ENCODE data around the gene ATP6AP1. TPM values are rescaled to one million over a fixed set of nuclear protein-coding genes. Genes with fewer than 3 reads are reported as not detected.

Gene ATP6AP1
- polyA plus RNA-seq, 1 donor (not counting 4 experiments of a cell fraction or from before 2014, with no cell fraction given): 42.4 TPM

DNA sequence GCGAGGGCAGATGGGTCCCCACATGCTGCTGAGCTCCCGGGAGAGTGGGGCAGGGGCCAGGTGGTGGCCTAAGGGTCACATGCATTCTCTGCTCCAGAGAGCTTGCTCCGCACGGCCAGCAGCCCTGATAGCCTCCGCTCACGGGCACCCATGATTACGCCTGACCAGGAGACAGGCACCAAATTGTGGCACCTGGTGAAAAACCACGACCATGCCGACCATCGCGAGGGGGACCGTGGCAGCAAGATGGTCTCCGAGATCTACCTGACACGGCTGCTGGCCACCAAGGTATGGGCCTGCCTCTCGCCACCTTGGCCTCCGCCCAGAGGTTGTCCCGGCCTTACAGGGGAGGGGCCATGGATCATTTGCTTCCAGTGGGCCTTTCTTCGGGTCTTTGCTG is 41.4 kb downstream of the ATP6AP1 start:
- H3K36me3 ChIP-seq (ENCODE audit: control insufficient read depth in 2 of 2, extremely low read depth in 1 of 2, insufficient read depth in 2 of 2, low read length in 2 of 2): peaks cover 0 to 5% of the 10 kb centered on the region in 2 experiments
- dilution Hi-C loops (cut with MboI; ENCODE audit: extremely low pct_ligation_motif_present, low sequenced_read_pairs): no loop called here

DNA sequence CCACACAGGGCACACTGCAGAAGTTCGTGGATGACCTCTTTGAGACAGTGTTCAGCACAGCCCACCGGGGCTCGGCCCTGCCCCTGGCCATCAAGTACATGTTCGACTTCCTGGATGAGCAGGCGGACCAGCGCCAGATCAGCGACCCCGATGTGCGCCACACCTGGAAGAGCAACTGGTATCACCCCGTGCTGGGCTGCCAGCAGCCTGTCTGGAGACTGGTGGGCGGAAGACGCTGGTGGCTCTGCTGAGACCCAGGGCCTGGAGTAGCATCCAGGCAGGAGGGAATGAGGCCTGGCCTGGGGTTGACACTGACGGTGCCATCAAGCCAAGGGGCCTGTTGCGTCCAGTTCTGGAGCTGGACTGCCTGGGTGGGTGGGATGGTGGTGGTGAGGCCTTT is 42.0 kb downstream of the ATP6AP1 start:
- FAIRE-seq (no peak), DNase-seq (ENCODE audit: low read depth, low spot score) (no peak)
- Histone ChIP-seq H3K36me3 (ENCODE audit: control insufficient read depth in 2 of 2, extremely low read depth in 1 of 2, insufficient read depth in 2 of 2, low read length in 2 of 2) (peaks cover 0 to 5% of the 10 kb centered on the region in 2 experiments), H3K4me3 (ENCODE audit: control insufficient read depth in 2 of 3, extremely low read depth in 1 of 3, insufficient read depth in 2 of 3, low read depth in 1 of 3, low read length in 3 of 3) (no peak overlapping the region), H3K27ac (ENCODE audit: control insufficient read depth, insufficient read depth, low read length) (no peak overlapping the region), H3K9me1 (ENCODE audit: control insufficient read depth, extremely low read depth, insufficient read depth, low read length) (no peaks in the 10 kb centered on the region), H3K9ac (ENCODE audit: control insufficient read depth, extremely low read depth, insufficient read depth, low read length) (no peak overlapping the region), H3K4me1 (ENCODE audit: control insufficient read depth, extremely low read depth, insufficient read depth, low read length) (no peaks in the 10 kb centered on the region), H3K27me3 (ENCODE audit: control insufficient read depth, extremely low read depth, insufficient read depth, low read length) (no peaks in the 10 kb centered on the region), H2AFZ (ENCODE audit: control insufficient read depth, low read length) (no peak overlapping the region), H3K79me2 (ENCODE audit: control insufficient read depth, insufficient read depth, low read length) (no peaks in the 10 kb centered on the region), H3K4me2 (ENCODE audit: control insufficient read depth, extremely low read depth, insufficient read depth, low read depth, low read length) (no peak overlapping the region), H4K20me1 (ENCODE audit: control insufficient read depth, extremely low read depth, insufficient read depth, low read length) (no peaks in the 10 kb centered on the region), H3K9me3 (ENCODE audit: control insufficient read depth, low read depth, low read length) (peaks cover 2% of the 10 kb centered on the region)
- dilution Hi-C loops (cut with MboI; ENCODE audit: extremely low pct_ligation_motif_present, low sequenced_read_pairs): no loop called here
- no peak for TF ChIP-seq EZH2 (IDR thresholded peaks at IDR 0.05; ENCODE audit: low read length)
- TF ChIP-seq, protein P1, sequence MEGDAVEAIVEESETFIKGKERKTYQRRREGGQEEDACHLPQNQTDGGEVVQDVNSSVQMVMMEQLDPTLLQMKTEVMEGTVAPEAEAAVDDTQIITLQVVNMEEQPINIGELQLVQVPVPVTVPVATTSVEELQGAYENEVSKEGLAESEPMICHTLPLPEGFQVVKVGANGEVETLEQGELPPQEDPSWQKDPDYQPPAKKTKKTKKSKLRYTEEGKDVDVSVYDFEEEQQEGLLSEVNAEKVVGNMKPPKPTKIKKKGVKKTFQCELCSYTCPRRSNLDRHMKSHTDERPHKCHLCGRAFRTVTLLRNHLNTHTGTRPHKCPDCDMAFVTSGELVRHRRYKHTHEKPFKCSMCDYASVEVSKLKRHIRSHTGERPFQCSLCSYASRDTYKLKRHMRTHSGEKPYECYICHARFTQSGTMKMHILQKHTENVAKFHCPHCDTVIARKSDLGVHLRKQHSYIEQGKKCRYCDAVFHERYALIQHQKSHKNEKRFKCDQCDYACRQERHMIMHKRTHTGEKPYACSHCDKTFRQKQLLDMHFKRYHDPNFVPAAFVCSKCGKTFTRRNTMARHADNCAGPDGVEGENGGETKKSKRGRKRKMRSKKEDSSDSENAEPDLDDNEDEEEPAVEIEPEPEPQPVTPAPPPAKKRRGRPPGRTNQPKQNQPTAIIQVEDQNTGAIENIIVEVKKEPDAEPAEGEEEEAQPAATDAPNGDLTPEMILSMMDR (optimal IDR thresholded peaks at IDR 0.05 in 1 of 3, IDR thresholded peaks at IDR 0.05 in 1 of 3, conservative IDR thresholded peaks at IDR 0.05 in 1 of 3; ENCODE audit: extremely low read depth in 1 of 3, insufficient read depth in 2 of 3, low read length in 3 of 3): no peak

More for the DNA sequence above, 41.4 kb downstream of the ATP6AP1 start:
- Histone ChIP-seq H3K27ac (ENCODE audit: control insufficient read depth, insufficient read depth, low read length) (no peak overlapping the region), H3K9ac (ENCODE audit: control insufficient read depth, extremely low read depth, insufficient read depth, low read length) (no peak overlapping the region), H3K4me2 (ENCODE audit: control insufficient read depth, extremely low read depth, insufficient read depth, low read depth, low read length) (no peak overlapping the region), H4K20me1 (ENCODE audit: control insufficient read depth, extremely low read depth, insufficient read depth, low read length) (no peaks in the 10 kb centered on the region), H3K79me2 (ENCODE audit: control insufficient read depth, insufficient read depth, low read length) (no peaks in the 10 kb centered on the region), H3K9me1 (ENCODE audit: control insufficient read depth, extremely low read depth, insufficient read depth, low read length) (no peaks in the 10 kb centered on the region), H2AFZ (ENCODE audit: control insufficient read depth, low read length) (no peak overlapping the region), H3K27me3 (ENCODE audit: control insufficient read depth, extremely low read depth, insufficient read depth, low read length) (no peaks in the 10 kb centered on the region), H3K9me3 (ENCODE audit: control insufficient read depth, low read depth, low read length) (peaks cover 2% of the 10 kb centered on the region), H3K4me1 (ENCODE audit: control insufficient read depth, extremely low read depth, insufficient read depth, low read length) (no peaks in the 10 kb centered on the region), H3K4me3 (ENCODE audit: control insufficient read depth in 2 of 3, extremely low read depth in 1 of 3, insufficient read depth in 2 of 3, low read depth in 1 of 3, low read length in 3 of 3) (no peak overlapping the region)
- DNase-seq (ENCODE audit: low read depth, low spot score): no peak
- TF ChIP-seq, protein P1 (optimal IDR thresholded peaks at IDR 0.05 in 1 of 3, IDR thresholded peaks at IDR 0.05 in 1 of 3, conservative IDR thresholded peaks at IDR 0.05 in 1 of 3; ENCODE audit: extremely low read depth in 1 of 3, insufficient read depth in 2 of 3, low read length in 3 of 3): no peak
- TF ChIP-seq EZH2 (IDR thresholded peaks at IDR 0.05; ENCODE audit: low read length): no peak
- FAIRE-seq: no peak

Data from keratinocyte (primary cell).